Measurements from ENCODE around the gene VSIG10L2.

VSIG10L2 gene

DNA sequence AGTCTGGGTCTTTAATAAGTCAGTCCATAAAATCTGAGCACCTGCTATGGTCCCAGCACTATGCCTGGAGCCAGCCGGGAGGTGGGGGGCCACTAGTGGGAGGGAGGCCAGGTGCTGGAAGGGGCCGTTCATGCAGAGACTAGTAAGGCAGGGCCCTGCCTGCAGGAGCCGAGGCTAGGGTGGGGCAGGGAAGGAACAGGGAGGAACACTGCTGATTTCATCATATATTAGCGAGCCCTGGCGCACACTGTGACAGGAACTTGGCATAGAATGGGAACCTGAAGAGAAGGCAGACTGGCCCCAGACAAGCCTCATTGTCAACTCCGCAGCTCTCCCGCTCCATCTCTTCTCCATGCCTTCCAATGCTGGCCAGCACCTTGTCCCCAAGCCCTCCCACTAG lies 7.1 kb downstream of the VSIG10L2 start:
- Histone ChIP-seq H3K4me3 (IDR thresholded peaks at IDR 0.05; ENCODE audit: insufficient read depth, low read depth, low read length) (no peak overlapping the region), H3K9ac (no peak overlapping the region)

DNA sequence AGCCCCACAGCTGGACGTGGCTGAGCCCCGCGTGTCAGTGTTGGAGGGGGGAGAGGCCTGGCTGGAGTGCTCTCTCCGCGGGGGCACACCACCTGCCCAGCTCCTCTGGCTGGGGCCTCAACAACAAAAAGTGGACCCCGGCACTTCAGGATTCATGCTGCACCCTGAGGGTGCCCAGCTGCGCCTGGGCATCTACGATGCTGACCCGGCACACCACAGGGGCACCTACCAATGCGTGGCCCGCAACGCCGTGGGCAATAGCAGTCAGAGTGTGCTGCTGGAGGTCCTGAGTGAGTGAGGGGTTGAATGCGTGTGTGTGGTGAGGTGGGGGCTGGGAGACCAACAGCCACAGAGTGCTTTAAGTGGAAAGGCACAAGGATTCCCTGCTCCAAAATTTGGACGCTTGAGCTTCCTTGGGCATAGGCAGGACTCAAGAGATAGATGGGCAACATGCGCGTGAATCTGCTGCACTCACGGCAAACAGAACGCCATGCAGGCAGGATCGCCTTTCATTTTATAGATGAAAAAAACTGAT lies 7.6 kb downstream of the VSIG10L2 start:
- Histone ChIP-seq H3K4me1 (ENCODE audit: low read depth, poor library complexity, severe bottlenecking) (no peaks in the 10 kb centered on the region), H3K36me3 (ENCODE audit: insufficient read depth) (no peaks in the 10 kb centered on the region), H3K4me2 (no peak overlapping the region), H3K4me3 (IDR thresholded peaks at IDR 0.05; ENCODE audit: insufficient read depth, low read depth, low read length) (no peak overlapping the region), H3K27me3 (ENCODE audit: insufficient read depth, low read depth) (no peaks in the 10 kb centered on the region), H3K27ac (no peak overlapping the region), H4K20me1 (ENCODE audit: insufficient read depth) (no peaks in the 10 kb centered on the region), H3K9ac (no peak overlapping the region), H3K79me2 (ENCODE audit: insufficient read depth, low read depth) (no peaks in the 10 kb centered on the region), H2AFZ (ENCODE audit: low read depth) (no peak overlapping the region)
- TF ChIP-seq, protein P1, sequence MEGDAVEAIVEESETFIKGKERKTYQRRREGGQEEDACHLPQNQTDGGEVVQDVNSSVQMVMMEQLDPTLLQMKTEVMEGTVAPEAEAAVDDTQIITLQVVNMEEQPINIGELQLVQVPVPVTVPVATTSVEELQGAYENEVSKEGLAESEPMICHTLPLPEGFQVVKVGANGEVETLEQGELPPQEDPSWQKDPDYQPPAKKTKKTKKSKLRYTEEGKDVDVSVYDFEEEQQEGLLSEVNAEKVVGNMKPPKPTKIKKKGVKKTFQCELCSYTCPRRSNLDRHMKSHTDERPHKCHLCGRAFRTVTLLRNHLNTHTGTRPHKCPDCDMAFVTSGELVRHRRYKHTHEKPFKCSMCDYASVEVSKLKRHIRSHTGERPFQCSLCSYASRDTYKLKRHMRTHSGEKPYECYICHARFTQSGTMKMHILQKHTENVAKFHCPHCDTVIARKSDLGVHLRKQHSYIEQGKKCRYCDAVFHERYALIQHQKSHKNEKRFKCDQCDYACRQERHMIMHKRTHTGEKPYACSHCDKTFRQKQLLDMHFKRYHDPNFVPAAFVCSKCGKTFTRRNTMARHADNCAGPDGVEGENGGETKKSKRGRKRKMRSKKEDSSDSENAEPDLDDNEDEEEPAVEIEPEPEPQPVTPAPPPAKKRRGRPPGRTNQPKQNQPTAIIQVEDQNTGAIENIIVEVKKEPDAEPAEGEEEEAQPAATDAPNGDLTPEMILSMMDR (conservative IDR thresholded peaks at IDR 0.05; ENCODE audit: low read depth, low read length): no peak

More for the DNA sequence above, 7.1 kb downstream of the VSIG10L2 start:
- no peaks in the 10 kb centered on the region for H4K20me1 ChIP-seq (ENCODE audit: insufficient read depth)
- no peak overlapping the region for H3K27ac ChIP-seq
- no peaks in the 10 kb centered on the region for H3K36me3 ChIP-seq (ENCODE audit: insufficient read depth)
- no peaks in the 10 kb centered on the region for H3K79me2 ChIP-seq (ENCODE audit: insufficient read depth, low read depth)
- H3K4me2 ChIP-seq: no peak overlapping the region
- no peaks in the 10 kb centered on the region for H3K4me1 ChIP-seq (ENCODE audit: low read depth, poor library complexity, severe bottlenecking)
- no peaks in the 10 kb centered on the region for H3K27me3 ChIP-seq (ENCODE audit: insufficient read depth, low read depth)
- no peak overlapping the region for H2AFZ ChIP-seq (ENCODE audit: low read depth)
- TF ChIP-seq, protein P1 (conservative IDR thresholded peaks at IDR 0.05; ENCODE audit: low read depth, low read length): no peak

DNA sequence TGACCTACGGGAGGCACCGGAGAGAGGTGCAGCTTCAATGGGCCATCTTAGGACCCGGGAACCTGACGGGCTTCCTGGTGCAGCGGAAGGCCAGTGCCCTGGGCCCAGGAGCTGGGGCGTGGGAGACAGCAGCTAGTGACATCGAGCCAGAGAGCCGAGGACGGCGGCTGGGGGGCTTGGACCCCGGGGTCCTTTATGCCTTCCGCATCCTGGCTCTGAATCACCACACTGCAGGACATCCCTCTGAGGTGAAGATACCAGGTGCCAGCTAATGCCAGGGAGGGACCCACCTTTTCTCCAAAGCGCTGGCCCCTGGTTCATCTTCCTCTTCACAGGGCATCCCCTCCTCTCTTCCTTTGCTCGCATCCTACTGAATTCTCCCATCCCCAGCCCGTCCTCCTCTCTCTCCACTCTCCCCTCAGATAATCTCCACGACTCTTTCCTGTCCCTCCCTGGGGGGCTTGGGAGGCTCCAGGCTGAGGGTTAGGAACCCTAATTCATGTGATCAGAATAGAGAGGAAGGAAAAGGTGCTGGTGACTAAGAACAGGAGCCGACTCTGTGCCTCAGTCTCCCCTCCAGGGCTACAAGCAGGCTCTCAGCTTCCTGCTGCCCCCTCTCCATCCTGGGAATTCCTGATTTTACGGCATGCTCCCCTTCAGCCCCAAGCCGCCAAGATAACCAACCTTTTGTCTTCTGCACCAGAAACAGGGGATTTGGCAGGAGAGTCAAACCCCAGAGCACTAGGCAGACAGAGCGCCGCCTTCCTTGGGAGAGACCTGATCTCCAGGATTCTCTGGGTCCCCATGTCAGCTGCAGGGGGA lies 8.5 kb downstream of the VSIG10L2 start:
- Histone ChIP-seq H3K9ac (no peak overlapping the region), H3K27me3 (ENCODE audit: insufficient read depth, low read depth) (no peaks in the 10 kb centered on the region), H3K79me2 (ENCODE audit: insufficient read depth, low read depth) (no peaks in the 10 kb centered on the region), H3K36me3 (ENCODE audit: insufficient read depth) (no peaks in the 10 kb centered on the region), H4K20me1 (ENCODE audit: insufficient read depth) (no peaks in the 10 kb centered on the region), H3K4me2 (no peak overlapping the region), H3K4me1 (ENCODE audit: low read depth, poor library complexity, severe bottlenecking) (no peaks in the 10 kb centered on the region), H2AFZ (ENCODE audit: low read depth) (no peak overlapping the region), H3K27ac (no peak overlapping the region), H3K4me3 (IDR thresholded peaks at IDR 0.05; ENCODE audit: insufficient read depth, low read depth, low read length) (no peak overlapping the region)
- TF ChIP-seq, protein P1 (conservative IDR thresholded peaks at IDR 0.05; ENCODE audit: low read depth, low read length): no peak

DNA sequence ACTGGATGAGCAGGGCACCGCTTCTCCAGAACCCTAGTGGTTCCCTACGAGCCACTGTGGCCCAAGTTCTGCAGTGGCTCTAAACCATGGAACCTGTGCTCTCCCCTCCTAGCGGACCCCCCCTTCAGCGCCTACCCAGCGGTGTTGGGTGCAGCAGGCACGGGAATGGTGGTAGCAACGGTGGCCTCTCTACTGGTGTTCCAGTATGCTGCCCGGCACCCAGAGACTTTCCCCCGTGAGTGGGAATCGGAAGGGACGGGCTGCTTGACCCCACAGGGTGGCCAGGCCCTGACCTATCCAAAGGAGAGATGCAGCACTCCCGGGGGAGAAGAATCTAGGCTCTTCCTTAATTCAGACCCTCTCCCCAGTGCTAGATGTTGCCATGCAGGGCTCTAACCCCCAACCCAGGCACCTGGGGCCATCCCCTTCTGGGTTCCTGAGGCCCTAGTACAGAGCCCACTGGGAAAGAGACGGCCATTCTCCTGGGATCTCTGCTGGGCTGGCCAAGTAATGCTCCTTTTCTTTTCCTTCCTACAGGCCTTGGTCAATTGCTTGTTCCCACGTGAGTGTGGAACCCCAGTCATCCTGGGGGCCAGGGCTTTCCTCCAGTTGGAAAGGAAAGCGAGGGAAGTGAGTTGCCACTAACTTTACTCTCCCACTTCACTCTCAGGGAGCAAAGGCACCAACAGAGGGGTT lies 9.2 kb downstream of the VSIG10L2 start:
- Histone ChIP-seq H3K4me1 (ENCODE audit: low read depth, poor library complexity, severe bottlenecking) (no peaks in the 10 kb centered on the region), H3K4me2 (no peak overlapping the region), H3K9ac (no peak overlapping the region), H4K20me1 (ENCODE audit: insufficient read depth) (no peaks in the 10 kb centered on the region), H3K79me2 (ENCODE audit: insufficient read depth, low read depth) (no peaks in the 10 kb centered on the region), H3K36me3 (ENCODE audit: insufficient read depth) (no peaks in the 10 kb centered on the region), H3K27me3 (ENCODE audit: insufficient read depth, low read depth) (no peaks in the 10 kb centered on the region), H2AFZ (ENCODE audit: low read depth) (no peak overlapping the region), H3K27ac (no peak overlapping the region), H3K4me3 (IDR thresholded peaks at IDR 0.05; ENCODE audit: insufficient read depth, low read depth, low read length) (no peak overlapping the region)
- TF ChIP-seq, protein P1 (conservative IDR thresholded peaks at IDR 0.05; ENCODE audit: low read depth, low read length): no peak
